Activated CD8-positive, alpha-beta T cell treated with anti-CD3 and anti-CD28 coated beads, Interleukin-2, amount 10 ng/mL, durations not matched to agents 7 days and 5 days (primary cell): ENCODE results near the gene CWC27. TPM values are rescaled to one million over a fixed set of nuclear protein-coding genes. Genes with fewer than 3 reads are reported as not detected.

Source experiments
- ATAC-seq: fragments of 150-1000 bp; cut with Tn5 transposase; one replicate; pipeline ENCODE4 v1.10.0; 2021; ENCODE audit warnings: moderate library complexity
- CTCF ChIA-PET: fragments of 350-600 bp; sonication (Branson Sonifier 250); formaldehyde crosslinking; loops from one replicate; lab custom pipeline; 2021; ENCODE audit warnings: antibody characterized with exemption; lab: Charles Lee
- POLR2A ChIA-PET: fragments of 350-600 bp; sonication (Branson Sonifier 250); formaldehyde crosslinking; loops from one replicate; lab custom pipeline; 2021; ENCODE audit warnings: antibody characterized with exemption; lab: Charles Lee
- DNase-seq: peaks from one replicate; pipeline ENCODE4 v3.0.0-alpha.2; 2020
- H3K27ac Mint-ChIP-seq: one replicate; pipeline ENCODE4 v1.8.0; 2021; ENCODE audit warnings: mild to moderate bottlenecking, mixed read lengths
- H3K27me3 Mint-ChIP-seq: one replicate; pipeline ENCODE4 v1.8.0; 2021; ENCODE audit warnings: low read depth, mixed read lengths
- H3K36me3 Mint-ChIP-seq: one replicate; pipeline ENCODE4 v1.8.0; 2021; ENCODE audit warnings: low read depth, mixed read lengths
- H3K4me1 Mint-ChIP-seq: one replicate; pipeline ENCODE4 v1.8.0; 2021; ENCODE audit warnings: low read depth, mixed read lengths
- H3K4me3 Mint-ChIP-seq: one replicate; pipeline ENCODE4 v1.8.0; 2021; ENCODE audit warnings: mild to moderate bottlenecking, mixed read lengths
- H3K9me3 Mint-ChIP-seq: one replicate; pipeline ENCODE4 v1.8.0; 2022; ENCODE audit warnings: mixed read lengths; ENCODE audit not compliant: insufficient read depth
- total RNA-seq, 2 experiments: library from RNA; stranded (reverse); gene quantifications; one replicate each; pipeline ENCODE4 v1.2.3, GENCODE V29; 2021

Gene CWC27
- total RNA-seq, 2 experiments from 2014 or later = 23.2 to 23.7 TPM

GRCh38 chr5:64958757-64959391 is 190.1 kb downstream of the CWC27 start:
- CTCF ChIA-PET = interaction anchor here (0.6 to 3.5 kb wide), 5 partner anchors 26 to 525 kb away, joined by 3 to 24 read pairs (median 3); no protein-coding TSS in a partner anchor
- Mint-ChIP-seq H3K4me1 (no peaks in the 10 kb centered on the region), H3K27me3 (no peaks in the 10 kb centered on the region), H3K36me3 (peaks cover 9% of the 10 kb centered on the region), H3K4me3 (no peak overlapping the region), H3K27ac (no peak overlapping the region), H3K9me3 (peaks cover 9% of the 10 kb centered on the region)
- no peak for DNase-seq
- POLR2A ChIA-PET = no interaction called here
- ATAC-seq = no peak

DNA sequence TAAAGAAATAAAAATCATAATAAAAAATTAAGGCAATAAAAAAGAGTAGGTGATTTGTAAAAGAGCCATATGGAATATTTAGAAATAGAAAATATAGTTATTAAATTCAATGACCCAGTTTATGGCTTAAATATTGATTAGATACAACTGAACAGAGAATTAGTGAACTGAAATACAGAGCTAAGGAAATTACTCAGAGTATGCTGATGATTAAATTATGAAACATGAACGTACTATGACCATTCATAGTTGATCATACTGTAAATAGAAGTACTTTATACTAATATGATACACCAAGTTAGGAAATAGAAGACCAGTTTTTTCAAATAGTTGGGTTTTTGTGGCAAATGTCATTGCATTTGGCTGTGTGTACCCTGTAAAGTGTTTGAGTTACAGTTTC is 194.5 kb downstream of the CWC27 start:
- CTCF ChIA-PET = interaction anchor here (1.0 kb wide), 1 partner anchor 12 kb away, joined by 3 read pairs; no protein-coding TSS in a partner anchor
- DNase-seq = no peak
- H3K9me3 Mint-ChIP-seq = peaks cover 11% of the 10 kb centered on the region
- H3K4me3 Mint-ChIP-seq = no peak overlapping the region
- peaks cover 10% of the 10 kb centered on the region for H3K36me3 Mint-ChIP-seq
- no peak overlapping the region for H3K27ac Mint-ChIP-seq
- POLR2A ChIA-PET = no interaction called here
- no peaks in the 10 kb centered on the region for H3K4me1 Mint-ChIP-seq
- no peak for ATAC-seq
- H3K27me3 Mint-ChIP-seq = no peaks in the 10 kb centered on the region

- DNase-seq = no peak
- ChIA-PET POLR2A (no interaction called here), CTCF (no interaction called here)
- Mint-ChIP-seq H3K27ac (no peak overlapping the region), H3K9me3 (peaks cover 4% of the 10 kb centered on the region), H3K36me3 (peaks cover 14% of the 10 kb centered on the region), H3K4me3 (no peak overlapping the region), H3K4me1 (no peaks in the 10 kb centered on the region), H3K27me3 (no peaks in the 10 kb centered on the region)
- ATAC-seq = no peak
Measured at GRCh38 chr5:64968591-64969110, 199.9 kb downstream of the CWC27 start.

GRCh38 chr5:64969578-64969977 is 200.8 kb downstream of the CWC27 start:
- CTCF ChIA-PET = no interaction called here
- peaks cover 4% of the 10 kb centered on the region for H3K9me3 Mint-ChIP-seq
- no peaks in the 10 kb centered on the region for H3K4me1 Mint-ChIP-seq
- POLR2A ChIA-PET = no interaction called here
- peaks cover 14% of the 10 kb centered on the region for H3K36me3 Mint-ChIP-seq
- H3K4me3 Mint-ChIP-seq = no peak overlapping the region
- H3K27ac Mint-ChIP-seq = no peak overlapping the region
- DNase-seq = no peak
- no peaks in the 10 kb centered on the region for H3K27me3 Mint-ChIP-seq
- no peak for ATAC-seq

DNA sequence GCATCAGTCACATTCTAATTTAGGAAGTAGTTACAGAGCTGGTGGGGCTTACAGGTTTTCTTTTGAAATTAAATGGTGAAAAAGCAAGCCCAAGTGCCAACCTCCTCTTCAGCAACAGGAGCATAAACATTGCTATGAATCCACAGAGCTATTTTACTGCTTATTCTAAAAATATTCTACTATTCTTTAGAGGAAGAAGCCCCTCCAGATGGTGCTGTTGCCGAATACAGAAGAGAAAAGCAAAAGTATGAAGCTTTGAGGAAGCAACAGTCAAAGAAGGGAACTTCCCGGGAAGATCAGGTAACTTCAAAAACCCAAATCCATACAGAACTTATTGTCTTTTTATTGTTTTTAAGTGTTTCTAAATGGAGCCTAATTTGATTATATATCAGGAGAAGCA is 202.8 kb downstream of the CWC27 start:
- H3K9me3 Mint-ChIP-seq = peaks cover 4% of the 10 kb centered on the region
- no peaks in the 10 kb centered on the region for H3K4me1 Mint-ChIP-seq
- H3K27me3 Mint-ChIP-seq = no peaks in the 10 kb centered on the region
- H3K27ac Mint-ChIP-seq = no peak overlapping the region
- DNase-seq (no peak), ATAC-seq (no peak)
- ChIA-PET POLR2A (no interaction called here), CTCF (no interaction called here)
- no peak overlapping the region for H3K4me3 Mint-ChIP-seq
- H3K36me3 Mint-ChIP-seq = peaks cover 16% of the 10 kb centered on the region

- H3K27me3 Mint-ChIP-seq = no peaks in the 10 kb centered on the region
- ChIA-PET CTCF (no interaction called here), POLR2A (no interaction called here)
- no peak overlapping the region for H3K27ac Mint-ChIP-seq
- no peak overlapping the region for H3K4me3 Mint-ChIP-seq
- peaks cover 4% of the 10 kb centered on the region for H3K9me3 Mint-ChIP-seq
- no peak for DNase-seq
- peaks cover 16% of the 10 kb centered on the region for H3K36me3 Mint-ChIP-seq
- no peak for ATAC-seq
- H3K4me1 Mint-ChIP-seq = no peaks in the 10 kb centered on the region
Measured at GRCh38 chr5:64971990-64972389, 203.3 kb downstream of the CWC27 start.

DNA sequence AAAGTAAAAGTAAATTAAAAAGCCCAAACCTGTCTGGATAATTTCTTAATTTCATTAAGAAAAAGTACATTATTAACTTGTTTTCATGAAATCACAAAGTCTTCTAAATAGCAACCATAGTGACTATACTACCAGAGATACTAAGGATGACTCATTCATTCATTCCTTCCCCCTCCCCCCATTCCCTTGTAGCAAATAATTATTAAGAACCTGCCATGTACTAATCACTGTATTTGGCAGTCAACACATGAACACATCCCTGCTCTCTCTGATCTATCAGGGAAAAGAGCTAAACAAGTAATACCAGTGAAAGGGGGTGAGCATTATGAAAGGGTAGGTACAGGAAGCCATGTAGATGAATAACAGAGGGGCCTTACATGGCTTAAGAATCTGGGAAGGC is 203.9 kb downstream of the CWC27 start:
- Mint-ChIP-seq H3K4me3 (no peak overlapping the region), H3K27me3 (no peaks in the 10 kb centered on the region), H3K4me1 (no peaks in the 10 kb centered on the region), H3K27ac (no peak overlapping the region), H3K36me3 (peaks cover 16% of the 10 kb centered on the region), H3K9me3 (peaks cover 4% of the 10 kb centered on the region)
- DNase-seq (no peak), ATAC-seq (no peak)
- POLR2A ChIA-PET = no interaction called here
- CTCF ChIA-PET = no interaction called here

- Mint-ChIP-seq H3K27me3 (no peaks in the 10 kb centered on the region), H3K36me3 (peaks cover 20% of the 10 kb centered on the region), H3K4me3 (no peak overlapping the region), H3K4me1 (no peaks in the 10 kb centered on the region), H3K27ac (no peak overlapping the region), H3K9me3 (peaks cover 4% of the 10 kb centered on the region)
- CTCF ChIA-PET = no interaction called here
- no peak for ATAC-seq
- POLR2A ChIA-PET = no interaction called here
- DNase-seq = no peak
Measured at GRCh38 chr5:64973215-64973614, 204.5 kb downstream of the CWC27 start.

DNA sequence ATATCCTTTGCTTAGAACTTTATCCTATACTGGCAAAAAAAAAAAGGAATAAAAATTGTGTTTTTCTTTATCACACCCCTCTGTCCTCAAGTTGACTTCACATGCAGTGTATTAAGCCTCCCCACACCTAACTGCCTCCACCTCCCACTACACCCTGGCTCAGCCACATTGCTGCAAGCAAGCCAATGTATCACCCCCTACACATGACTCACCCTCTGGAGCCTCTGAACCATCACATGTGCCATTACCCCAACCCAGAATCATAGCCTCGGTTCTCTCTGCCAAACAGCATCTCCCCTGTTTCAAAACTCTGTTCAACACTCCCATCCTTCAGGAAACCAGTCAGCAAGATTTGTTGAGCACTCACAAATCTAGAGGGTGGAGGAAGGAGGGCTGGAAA is 209.0 kb downstream of the CWC27 start:
- DNase-seq = no peak
- POLR2A ChIA-PET = no interaction called here
- CTCF ChIA-PET = no interaction called here
- Mint-ChIP-seq H3K36me3 (peaks cover 21% of the 10 kb centered on the region), H3K4me3 (no peak overlapping the region), H3K27ac (no peak overlapping the region), H3K4me1 (no peaks in the 10 kb centered on the region), H3K27me3 (no peaks in the 10 kb centered on the region), H3K9me3 (peaks cover 4% of the 10 kb centered on the region)
- ATAC-seq = no peak

- DNase-seq (no peak), ATAC-seq (no peak)
- Mint-ChIP-seq H3K27ac (no peak overlapping the region), H3K36me3 (peaks cover 15% of the 10 kb centered on the region), H3K4me3 (no peak overlapping the region), H3K4me1 (no peaks in the 10 kb centered on the region), H3K27me3 (no peaks in the 10 kb centered on the region), H3K9me3 (peaks cover 4% of the 10 kb centered on the region)
- ChIA-PET CTCF (interaction anchor here (0.9 kb wide), 1 partner anchor 17 kb away, joined by 4 read pairs; no protein-coding TSS in a partner anchor), POLR2A (no interaction called here)
Measured at GRCh38 chr5:64978546-64978945, 209.8 kb downstream of the CWC27 start.

DNA sequence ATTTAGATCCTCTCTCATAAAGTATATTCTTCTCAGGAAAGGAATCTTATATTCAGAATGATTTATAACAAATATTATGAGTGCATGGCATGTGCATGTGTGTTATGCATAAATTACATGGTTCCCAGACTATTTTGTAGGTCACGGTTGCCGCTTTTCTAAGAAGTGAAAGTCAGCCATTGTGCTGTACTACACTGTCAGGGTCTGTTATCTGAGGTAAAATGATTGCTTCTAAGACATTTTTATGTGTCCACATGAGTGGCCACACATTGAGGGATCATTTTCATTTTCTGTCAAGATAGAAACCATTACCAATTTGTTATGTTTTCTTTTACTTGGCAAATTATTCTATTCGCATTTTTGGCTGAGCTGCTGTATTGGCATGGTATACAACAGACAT is 210.8 kb downstream of the CWC27 start:
- DNase-seq = no peak
- ChIA-PET CTCF (interaction anchor here (0.9 kb wide), 1 partner anchor 18 kb away, joined by 4 read pairs; no protein-coding TSS in a partner anchor), POLR2A (no interaction called here)
- Mint-ChIP-seq H3K9me3 (no peaks in the 10 kb centered on the region), H3K4me1 (no peaks in the 10 kb centered on the region), H3K27me3 (no peaks in the 10 kb centered on the region), H3K36me3 (peaks cover 15% of the 10 kb centered on the region), H3K27ac (no peak overlapping the region), H3K4me3 (no peak overlapping the region)
- no peak for ATAC-seq

DNA sequence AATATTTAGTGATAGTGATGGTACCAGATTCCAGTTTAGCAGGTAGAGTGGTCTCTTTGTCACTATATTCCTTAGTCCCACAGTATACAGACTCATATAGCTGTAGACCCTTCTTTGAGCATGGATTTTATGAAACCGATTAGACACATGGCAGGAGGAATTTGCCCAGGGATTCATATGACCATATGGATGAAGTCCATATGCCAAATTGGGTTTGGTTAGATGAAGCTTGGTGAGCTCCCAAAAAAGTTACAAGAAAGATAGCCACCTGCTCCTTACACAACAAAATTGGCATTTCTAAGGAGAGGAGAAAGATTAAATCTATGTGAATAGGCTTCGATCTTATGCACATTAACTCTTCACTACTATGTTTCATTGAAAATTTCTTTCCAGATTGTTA is 211.4 kb downstream of the CWC27 start:
- DNase-seq = no peak
- Mint-ChIP-seq H3K4me3 (no peak overlapping the region), H3K9me3 (no peaks in the 10 kb centered on the region), H3K4me1 (no peaks in the 10 kb centered on the region), H3K27ac (no peak overlapping the region), H3K27me3 (no peaks in the 10 kb centered on the region), H3K36me3 (peaks cover 15% of the 10 kb centered on the region)
- no peak for ATAC-seq
- ChIA-PET POLR2A (no interaction called here), CTCF (no interaction called here)
